Mesenchymal stem cell (in vitro differentiated cells and primary cell): ENCODE results near the gene NAV2.

Experiments
- DNase-seq: peaks from one replicate; pipeline ENCODE4 v3.0.0-alpha.2; 2013
- H2AFZ ChIP-seq: one replicate; pipeline ENCODE4 v1.6.1; 2013; ENCODE audit warnings: low read depth, mild to moderate bottlenecking, control low read depth, inconsistent platforms, low read length, moderate library complexity
- H2AK5ac ChIP-seq: 2 replicates; pipeline ENCODE4 v1.6.1; 2013; ENCODE audit warnings: low read length, moderate library complexity, mild to moderate bottlenecking, inconsistent platforms; ENCODE audit not compliant: severe bottlenecking
- H2BK120ac ChIP-seq: one replicate; pipeline ENCODE4 v1.6.1; 2013; ENCODE audit warnings: low read depth, mild to moderate bottlenecking, inconsistent platforms, low read length, moderate library complexity
- H2BK12ac ChIP-seq, 2 experiments: one replicate each; pipeline ENCODE4 v1.6.1; 2013; ENCODE audit warnings: inconsistent platforms in 2 of 2, low read length in 2 of 2, mild to moderate bottlenecking in 2 of 2, moderate library complexity in 2 of 2, control low read depth in 1 of 2
- H2BK15ac ChIP-seq: one replicate; pipeline ENCODE4 v1.6.1; 2013; ENCODE audit warnings: mild to moderate bottlenecking, low read depth, inconsistent platforms; ENCODE audit not compliant: poor library complexity, severe bottlenecking
- H2BK5ac ChIP-seq: 2 replicates; pipeline ENCODE4 v1.6.1; 2013; ENCODE audit warnings: low read depth, mild to moderate bottlenecking, low read length, control low read depth, inconsistent platforms; ENCODE audit not compliant: poor library complexity, severe bottlenecking
- H3K14ac ChIP-seq, 2 experiments: one replicate each; pipeline ENCODE4 v1.6.1; 2013; ENCODE audit warnings: inconsistent platforms in 2 of 2, low read length in 2 of 2, control low read depth in 1 of 2, mild to moderate bottlenecking in 1 of 2, moderate library complexity in 1 of 2
- H3K18ac ChIP-seq, 2 experiments: one replicate each; pipeline ENCODE4 v1.6.1; 2013; ENCODE audit warnings: inconsistent platforms in 2 of 2, low read length in 2 of 2, control low read depth in 1 of 2, low read depth in 1 of 2, mild to moderate bottlenecking in 1 of 2
- H3K23ac ChIP-seq, 2 experiments: one replicate each; pipeline ENCODE4 v1.6.1; 2013; ENCODE audit warnings: inconsistent platforms in 2 of 2, low read length in 2 of 2, mild to moderate bottlenecking in 2 of 2, moderate library complexity in 2 of 2, control low read depth in 1 of 2
- H3K27ac ChIP-seq: 2 replicates; pipeline ENCODE4 v1.5.1; 2013; ENCODE audit warnings: mild to moderate bottlenecking, moderate library complexity, low read length, control low read depth, inconsistent platforms; ENCODE audit not compliant: poor library complexity, severe bottlenecking
- H3K27me3 ChIP-seq, 2 experiments: 2 replicates each; pipeline versions ENCODE4 v1.6.1 to v1.7.0; 2013; ENCODE audit warnings: low read length in 2 of 2, mild to moderate bottlenecking in 2 of 2, moderate library complexity in 2 of 2, control low read depth in 1 of 2, inconsistent platforms in 1 of 2; ENCODE audit not compliant: control insufficient read depth in 1 of 2, insufficient read depth in 1 of 2
- H3K36me3 ChIP-seq, 2 experiments: 2 replicates each; pipeline versions ENCODE4 v1.6.1 to v1.7.0; 2013; ENCODE audit warnings: low read length in 2 of 2, control low read depth in 1 of 2, inconsistent platforms in 1 of 2, low read depth in 1 of 2, mild to moderate bottlenecking in 1 of 2; ENCODE audit not compliant: insufficient read depth in 2 of 2, control insufficient read depth in 1 of 2
- H3K4ac ChIP-seq, 2 experiments: one replicate each; pipeline ENCODE4 v1.6.1; 2013; ENCODE audit warnings: inconsistent platforms in 2 of 2, low read length in 2 of 2, mild to moderate bottlenecking in 2 of 2, moderate library complexity in 2 of 2, control low read depth in 1 of 2, low read depth in 1 of 2
- H3K4me1 ChIP-seq: 2 replicates; pipeline ENCODE4 v1.6.1; 2013; ENCODE audit warnings: low read depth, low read length, control low read depth; ENCODE audit not compliant: control insufficient read depth, insufficient read depth
- H3K4me2 ChIP-seq: 2 replicates; pipeline ENCODE4 v1.6.1; 2013; ENCODE audit warnings: low read length, mild to moderate bottlenecking, inconsistent platforms; ENCODE audit not compliant: poor library complexity, severe bottlenecking
- H3K4me3 ChIP-seq, 2 experiments: 2 replicates each; pipeline versions ENCODE4 v1.5.1 to v1.7.0; 2013; ENCODE audit warnings: low read length in 2 of 2, mild to moderate bottlenecking in 2 of 2, control low read depth in 1 of 2, low read depth in 1 of 2; ENCODE audit not compliant: insufficient read depth in 1 of 2
- H3K79me1 ChIP-seq: replicated peaks from 2 replicates; pipeline ENCODE4 v1.6.1; 2013; ENCODE audit warnings: mild to moderate bottlenecking, control low read depth, low read length, inconsistent platforms; ENCODE audit not compliant: poor library complexity, severe bottlenecking
- H3K9ac ChIP-seq: 2 replicates; pipeline ENCODE4 v1.7.0; 2013; ENCODE audit warnings: mild to moderate bottlenecking, low read length, moderate library complexity
- H3K9me3 ChIP-seq: 2 replicates; pipeline ENCODE4 v1.7.0; 2013; ENCODE audit warnings: mild to moderate bottlenecking, low read length; ENCODE audit not compliant: control insufficient read depth
- H4K8ac ChIP-seq: one replicate; pipeline ENCODE4 v1.6.1; 2013; ENCODE audit warnings: inconsistent platforms, mild to moderate bottlenecking, low read length, moderate library complexity
- H4K91ac ChIP-seq: one replicate; pipeline ENCODE4 v1.6.1; 2013; ENCODE audit warnings: mild to moderate bottlenecking, low read length, inconsistent platforms
- WGBS: methylation state at CpG from one replicate; pipeline ENCODE4 v1.1.7; 2013; ENCODE audit warnings: mixed read lengths; 5-methylcytosine and 5-hydroxymethylcytosine counted together

The NAV2 gene

DNA sequence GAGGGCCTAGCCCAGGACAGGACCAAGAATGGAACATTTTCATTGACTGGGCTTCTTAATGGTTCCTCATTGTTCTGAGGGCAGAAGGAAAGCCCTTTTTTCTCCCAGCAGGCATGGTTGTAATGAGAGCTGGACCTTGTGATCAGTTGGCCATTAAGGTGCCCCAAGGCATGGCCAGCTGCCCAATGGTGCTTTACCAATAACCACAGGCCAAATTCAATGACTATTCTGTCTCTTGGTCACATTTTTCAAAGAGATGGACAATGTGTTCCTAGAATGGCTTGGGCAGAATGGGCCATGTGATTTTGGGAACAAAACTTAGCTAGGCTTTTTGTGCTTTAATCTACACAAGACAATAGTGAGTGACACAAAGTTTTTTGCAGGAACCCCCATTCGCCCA, 7.3 kb downstream of the NAV2 start:
- peaks cover 18% of the 10 kb centered on the region for H3K4me1 ChIP-seq
- no peak for DNase-seq

DNA sequence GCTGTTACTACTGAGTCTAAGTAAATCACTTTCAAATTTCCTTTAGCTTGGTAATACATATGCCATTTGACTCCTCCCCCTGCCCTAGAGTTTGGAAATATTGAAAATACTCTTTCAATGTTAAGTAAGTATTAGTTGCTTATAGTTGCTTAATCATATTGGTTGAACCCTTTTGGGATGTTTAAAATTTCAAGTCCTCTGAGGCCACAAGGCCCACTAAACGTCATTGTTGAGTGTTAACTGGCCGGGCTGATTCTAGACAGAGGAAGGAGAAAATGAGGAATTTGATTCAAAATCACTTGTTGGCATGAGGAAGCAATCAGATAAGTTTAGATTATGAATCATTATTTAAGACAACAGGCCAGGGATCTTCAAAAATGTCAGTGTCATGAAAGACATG, 8.5 kb downstream of the NAV2 start:
- Histone ChIP-seq H3K4me1 (peaks cover 12% of the 10 kb centered on the region), H3K9me3 (no peaks in the 10 kb centered on the region), H3K79me1 (peaks cover 23% of the 10 kb centered on the region), H4K8ac (no peak overlapping the region), H3K23ac (no peak overlapping the region), H3K4ac (no peak overlapping the region), H2BK5ac (no peak overlapping the region), H3K4me2 (no peak overlapping the region), H3K14ac (no peak overlapping the region), H3K27ac (no peak overlapping the region), H3K4me3 (no peak overlapping the region), H2BK12ac (no peak overlapping the region), H3K18ac (no peak overlapping the region), H2BK15ac (no peak overlapping the region), H2AK5ac (no peak overlapping the region), H2BK120ac (no peak overlapping the region), H3K36me3 (peaks cover 0 to 63% of the 10 kb centered on the region in 2 experiments), H4K91ac (no peak overlapping the region), H3K9ac (no peak overlapping the region), H3K27me3 (no peaks in the 10 kb centered on the region), H2AFZ (no peak overlapping the region)
- 93% methylated on average over 2 of the region's 2 CpGs for WGBS
- DNase-seq: no peak

More for the DNA sequence above, 7.3 kb downstream of the NAV2 start:
- no peak overlapping the region for H3K4ac ChIP-seq
- no peak overlapping the region for H2BK120ac ChIP-seq
- no peak overlapping the region for H4K8ac ChIP-seq
- H4K91ac ChIP-seq: no peak overlapping the region
- no peak overlapping the region for H3K9ac ChIP-seq
- H3K79me1 ChIP-seq: peaks cover 26% of the 10 kb centered on the region
- H2BK15ac ChIP-seq: no peak overlapping the region
- no peaks in the 10 kb centered on the region for H3K9me3 ChIP-seq
- no peak overlapping the region for H3K4me2 ChIP-seq
- no peak overlapping the region for H2BK12ac ChIP-seq
- H3K23ac ChIP-seq: no peak overlapping the region
- H3K36me3 ChIP-seq: peaks cover 0 to 53% of the 10 kb centered on the region in 2 experiments
- H3K27me3 ChIP-seq: no peaks in the 10 kb centered on the region
- H3K18ac ChIP-seq: no peak overlapping the region
- H2AFZ ChIP-seq: no peak overlapping the region
- H3K4me3 ChIP-seq: no peak overlapping the region
- no peak overlapping the region for H2BK5ac ChIP-seq
- peak overlapping the region; percentile 34 for H2AK5ac ChIP-seq
- no peak overlapping the region for H3K14ac ChIP-seq
- 95% methylated on average over 1 of the region's 1 CpG for WGBS
- H3K27ac ChIP-seq: no peak overlapping the region

DNA sequence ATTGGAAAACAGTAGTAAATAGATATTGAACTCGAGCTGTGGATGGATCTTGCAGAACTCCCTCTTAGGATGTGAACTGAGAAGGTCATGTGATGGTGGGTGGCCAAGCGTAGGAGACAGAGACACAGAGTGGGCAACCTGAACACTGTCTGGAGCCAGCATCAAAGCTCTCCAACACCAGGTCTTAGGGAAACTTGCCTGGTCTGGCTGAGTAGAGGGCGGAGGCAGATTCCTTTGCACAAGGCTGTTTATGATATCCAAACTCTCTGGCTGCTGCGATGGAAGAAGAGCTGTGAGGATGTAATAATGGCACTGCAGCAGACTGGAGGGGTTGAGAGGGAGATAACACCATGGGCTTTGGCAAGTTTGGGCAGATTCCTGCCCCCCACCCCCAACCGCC, 10.1 kb downstream of the NAV2 start:
- Histone ChIP-seq H2BK5ac (no peak overlapping the region), H3K79me1 (peaks cover 27% of the 10 kb centered on the region), H3K27ac (no peak overlapping the region), H2BK12ac (no peak overlapping the region), H3K4me1 (peaks cover 16% of the 10 kb centered on the region), H3K9ac (no peak overlapping the region), H3K9me3 (no peaks in the 10 kb centered on the region), H3K4me3 (no peak overlapping the region), H3K36me3 (peaks cover 0 to 68% of the 10 kb centered on the region in 2 experiments), H4K8ac (no peak overlapping the region), H3K4ac (no peak overlapping the region), H2BK15ac (peak overlapping the region; percentile 33), H3K27me3 (no peaks in the 10 kb centered on the region), H3K23ac (no peak overlapping the region), H3K18ac (no peak overlapping the region), H2BK120ac (no peak overlapping the region), H3K14ac (no peak overlapping the region), H2AK5ac (no peak overlapping the region), H4K91ac (no peak overlapping the region), H2AFZ (no peak overlapping the region), H3K4me2 (no peak overlapping the region)
- WGBS: 92% methylated on average over 4 of the region's 5 CpGs
- DNase-seq: no peak

DNA sequence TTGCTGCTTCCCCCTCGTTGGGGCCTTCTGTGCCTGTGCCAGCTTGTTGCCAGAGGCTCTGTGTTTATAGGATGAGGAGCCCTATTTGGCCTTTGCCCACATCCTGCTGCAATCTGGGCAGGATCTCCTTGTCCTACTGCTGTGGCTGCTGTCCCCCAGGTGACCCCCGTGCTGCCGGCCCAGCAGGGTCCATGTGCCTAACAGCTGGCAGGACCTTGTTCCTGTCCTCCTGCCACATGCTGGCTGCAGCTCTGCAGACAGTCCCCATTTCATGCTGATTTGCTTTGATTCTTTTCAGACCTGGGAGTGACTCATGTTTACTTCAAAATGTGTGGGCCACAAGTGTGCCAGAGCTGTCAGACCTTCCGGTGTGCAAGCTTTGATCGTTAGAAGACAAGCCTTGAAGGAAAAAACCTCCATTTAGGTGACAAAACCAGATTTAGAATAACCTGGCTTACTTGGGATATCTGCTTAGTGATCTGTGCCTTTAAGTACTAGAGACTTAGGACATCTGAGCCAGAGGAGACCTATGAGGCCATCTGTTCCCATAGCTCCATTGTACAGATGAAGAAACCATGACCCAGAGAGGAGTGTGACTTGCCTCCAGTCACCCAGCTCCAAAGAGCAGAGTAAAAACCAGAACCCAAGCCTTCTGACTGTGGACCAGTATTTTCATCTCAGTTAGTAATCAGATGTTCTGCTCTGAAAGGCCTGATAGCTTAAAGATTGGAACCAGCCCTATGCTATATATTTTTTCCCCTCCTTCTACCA, 11.1 kb downstream of the NAV2 start:
- 29% methylated on average over 5 of the region's 5 CpGs for WGBS
- Histone ChIP-seq H3K27ac (no peak overlapping the region), H3K4me1 (peaks cover 21% of the 10 kb centered on the region), H3K9ac (no peak overlapping the region), H3K79me1 (peaks cover 29% of the 10 kb centered on the region), H3K27me3 (no peaks in the 10 kb centered on the region), H4K91ac (no peak overlapping the region), H3K4me2 (no peak overlapping the region), H3K4ac (no peak overlapping the region), H2AK5ac (no peak overlapping the region), H2BK5ac (no peak overlapping the region), H3K18ac (peak overlapping the region in 1 of 2 experiments; percentile 54), H3K14ac (no peak overlapping the region), H3K4me3 (no peak overlapping the region), H2BK120ac (no peak overlapping the region), H2BK12ac (no peak overlapping the region), H2AFZ (no peak overlapping the region), H3K9me3 (no peaks in the 10 kb centered on the region), H3K23ac (no peak overlapping the region), H4K8ac (peak overlapping the region; percentile 86), H2BK15ac (no peak overlapping the region), H3K36me3 (peaks cover 0 to 74% of the 10 kb centered on the region in 2 experiments)
- DNase-seq: peak; percentile 36
